ENCODE results near the gene VTI1A. TPM values are rescaled to one million over a fixed set of nuclear protein-coding genes. Genes with fewer than 3 reads are reported as not detected.

The VTI1A gene
- total RNA-seq, 2 donors from 2014 or later, result 71.6 to 139 TPM

DNA sequence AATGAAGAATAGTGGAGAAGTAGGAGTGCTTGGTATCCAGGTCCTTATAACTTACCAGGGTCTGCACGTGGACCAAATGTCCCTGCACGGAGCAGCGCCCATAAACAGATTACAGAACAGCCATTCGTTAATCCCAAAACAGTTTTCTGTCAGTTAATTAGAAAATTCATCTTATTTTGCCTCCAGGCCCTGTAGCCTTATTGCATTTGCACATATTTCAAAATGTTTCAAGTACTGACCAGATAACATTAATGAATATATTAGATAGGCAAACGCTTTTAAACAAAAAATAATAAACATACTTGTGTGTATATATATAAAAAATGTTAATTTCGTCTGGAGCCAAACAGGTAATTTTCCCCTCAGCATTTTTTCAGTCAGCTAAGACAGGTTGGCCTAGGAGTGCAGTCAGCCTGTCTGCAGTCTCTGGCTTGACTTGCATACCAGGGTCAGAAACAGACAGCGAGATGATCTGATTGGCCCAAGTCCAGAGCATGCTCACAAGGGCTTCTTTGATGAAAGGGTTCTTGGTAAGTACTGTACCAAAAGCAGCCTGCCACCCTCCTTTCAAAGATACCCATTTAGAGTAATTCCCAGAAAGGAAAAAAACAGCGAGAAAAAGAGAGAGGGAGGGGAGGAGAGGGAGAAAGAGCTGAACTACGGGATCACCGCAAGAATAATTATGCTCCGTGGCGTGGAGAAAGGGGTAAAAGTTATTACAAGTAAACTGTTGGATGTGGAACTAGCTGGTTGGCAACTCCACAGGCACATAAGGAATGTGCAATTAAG, 308.6 kb downstream of the VTI1A start:
- H3K4me3 ChIP-seq, result no peak overlapping the region
- TF ChIP-seq, protein P1, sequence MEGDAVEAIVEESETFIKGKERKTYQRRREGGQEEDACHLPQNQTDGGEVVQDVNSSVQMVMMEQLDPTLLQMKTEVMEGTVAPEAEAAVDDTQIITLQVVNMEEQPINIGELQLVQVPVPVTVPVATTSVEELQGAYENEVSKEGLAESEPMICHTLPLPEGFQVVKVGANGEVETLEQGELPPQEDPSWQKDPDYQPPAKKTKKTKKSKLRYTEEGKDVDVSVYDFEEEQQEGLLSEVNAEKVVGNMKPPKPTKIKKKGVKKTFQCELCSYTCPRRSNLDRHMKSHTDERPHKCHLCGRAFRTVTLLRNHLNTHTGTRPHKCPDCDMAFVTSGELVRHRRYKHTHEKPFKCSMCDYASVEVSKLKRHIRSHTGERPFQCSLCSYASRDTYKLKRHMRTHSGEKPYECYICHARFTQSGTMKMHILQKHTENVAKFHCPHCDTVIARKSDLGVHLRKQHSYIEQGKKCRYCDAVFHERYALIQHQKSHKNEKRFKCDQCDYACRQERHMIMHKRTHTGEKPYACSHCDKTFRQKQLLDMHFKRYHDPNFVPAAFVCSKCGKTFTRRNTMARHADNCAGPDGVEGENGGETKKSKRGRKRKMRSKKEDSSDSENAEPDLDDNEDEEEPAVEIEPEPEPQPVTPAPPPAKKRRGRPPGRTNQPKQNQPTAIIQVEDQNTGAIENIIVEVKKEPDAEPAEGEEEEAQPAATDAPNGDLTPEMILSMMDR (IDR thresholded peaks at IDR 0.05), result no peak
- H3K36me3 ChIP-seq, result no peaks in the 10 kb centered on the region
- ATAC-seq (ENCODE audit: insufficient number of reproducible peaks, low FRiP score, low read depth) (no peak), DNase-seq (ENCODE audit: low spot score) (no peak)
- no peak overlapping the region for H3K27ac ChIP-seq
- no peaks in the 10 kb centered on the region for H3K9me3 ChIP-seq
- H3K4me1 ChIP-seq (ENCODE audit: control insufficient read depth in 1 of 2, low read depth in 2 of 2), result peaks cover 11 to 13% of the 10 kb centered on the region in 2 donors
- H3K27me3 ChIP-seq (replicated peaks; ENCODE audit: insufficient read depth), result no peaks in the 10 kb centered on the region

DNA sequence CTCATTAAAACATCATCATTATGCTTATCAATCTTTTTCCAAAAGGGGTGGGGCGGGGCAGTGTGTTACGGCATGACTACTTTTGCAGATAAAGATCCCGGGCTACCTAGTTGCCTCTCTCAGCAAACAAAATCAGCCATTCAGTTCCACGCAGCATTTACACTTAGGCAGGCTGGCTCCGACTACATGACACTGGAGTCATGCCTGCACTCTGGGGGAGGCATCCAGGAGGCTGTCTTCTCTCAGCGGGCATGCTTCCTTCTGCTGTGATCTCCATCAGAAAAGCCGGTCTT, 309.2 kb downstream of the VTI1A start:
- Histone ChIP-seq H3K4me1 (ENCODE audit: control insufficient read depth in 1 of 2, low read depth in 2 of 2) (peaks cover 11 to 13% of the 10 kb centered on the region in 2 donors), H3K4me3 (no peak overlapping the region), H3K36me3 (no peaks in the 10 kb centered on the region), H3K27me3 (replicated peaks; ENCODE audit: insufficient read depth) (no peaks in the 10 kb centered on the region), H3K27ac (no peak overlapping the region), H3K9me3 (no peaks in the 10 kb centered on the region)
- TF ChIP-seq, protein P1 (IDR thresholded peaks at IDR 0.05), result no peak
- ATAC-seq (ENCODE audit: insufficient number of reproducible peaks, low FRiP score, low read depth) (no peak), DNase-seq (ENCODE audit: low spot score) (no peak)

DNA sequence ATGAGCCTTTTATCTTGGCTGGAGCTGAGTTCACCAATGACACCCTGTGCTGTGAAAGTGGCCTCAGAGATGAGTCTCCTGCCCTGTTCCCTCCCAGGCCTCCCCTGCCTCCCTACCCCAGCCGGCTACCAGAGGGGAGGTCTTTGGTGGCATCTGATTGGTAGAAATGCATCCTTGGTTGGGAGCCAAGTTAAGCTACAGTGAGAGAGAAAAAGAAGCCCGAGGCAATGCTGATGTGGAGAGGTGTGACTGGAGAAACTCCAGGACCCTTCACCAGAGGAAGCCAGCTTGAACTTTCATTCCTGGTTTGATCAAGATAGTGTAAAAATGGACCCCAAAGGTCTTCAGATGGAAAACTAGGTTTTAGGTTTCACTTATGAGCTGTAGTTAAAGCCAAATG, 311.9 kb downstream of the VTI1A start:
- DNase-seq (ENCODE audit: low spot score), result no peak
- no peak overlapping the region for H3K4me3 ChIP-seq
- TF ChIP-seq, protein P1 (IDR thresholded peaks at IDR 0.05), result no peak
- no peaks in the 10 kb centered on the region for H3K9me3 ChIP-seq
- no peak overlapping the region for H3K27ac ChIP-seq
- no peaks in the 10 kb centered on the region for H3K27me3 ChIP-seq (replicated peaks; ENCODE audit: insufficient read depth)
- H3K4me1 ChIP-seq (ENCODE audit: control insufficient read depth in 1 of 2, low read depth in 2 of 2), result peaks cover 3 to 4% of the 10 kb centered on the region in 2 donors
- no peaks in the 10 kb centered on the region for H3K36me3 ChIP-seq
- ATAC-seq (ENCODE audit: insufficient number of reproducible peaks, low FRiP score, low read depth), result no peak

DNA sequence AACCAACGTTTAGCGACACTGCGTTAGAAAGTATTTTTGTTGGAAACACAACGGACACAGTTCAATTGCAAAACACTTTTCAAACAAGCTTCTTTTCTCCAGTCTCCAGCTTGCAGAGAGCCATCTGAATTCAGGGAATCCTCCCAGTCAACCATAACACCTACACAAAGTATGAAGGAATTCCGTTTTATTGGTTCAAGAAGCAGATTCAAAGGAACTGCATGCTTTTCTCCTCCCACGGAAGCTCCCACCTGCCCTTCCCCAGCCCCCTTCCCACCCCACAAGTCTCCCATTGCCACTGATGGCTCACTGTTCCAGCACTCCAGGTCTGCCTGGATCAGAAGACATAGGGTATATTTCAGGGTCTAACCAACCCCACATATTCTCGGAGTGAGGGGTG, 312.5 kb downstream of the VTI1A start:
- TF ChIP-seq, protein P1 (IDR thresholded peaks at IDR 0.05), result no peak
- Histone ChIP-seq H3K4me1 (ENCODE audit: control insufficient read depth in 1 of 2, low read depth in 2 of 2) (no peaks in the 10 kb centered on the region), H3K9me3 (no peaks in the 10 kb centered on the region), H3K36me3 (no peaks in the 10 kb centered on the region), H3K4me3 (no peak overlapping the region), H3K27ac (no peak overlapping the region), H3K27me3 (replicated peaks; ENCODE audit: insufficient read depth) (no peaks in the 10 kb centered on the region)
- ATAC-seq (ENCODE audit: insufficient number of reproducible peaks, low FRiP score, low read depth), result no peak
- DNase-seq (ENCODE audit: low spot score), result no peak

DNA sequence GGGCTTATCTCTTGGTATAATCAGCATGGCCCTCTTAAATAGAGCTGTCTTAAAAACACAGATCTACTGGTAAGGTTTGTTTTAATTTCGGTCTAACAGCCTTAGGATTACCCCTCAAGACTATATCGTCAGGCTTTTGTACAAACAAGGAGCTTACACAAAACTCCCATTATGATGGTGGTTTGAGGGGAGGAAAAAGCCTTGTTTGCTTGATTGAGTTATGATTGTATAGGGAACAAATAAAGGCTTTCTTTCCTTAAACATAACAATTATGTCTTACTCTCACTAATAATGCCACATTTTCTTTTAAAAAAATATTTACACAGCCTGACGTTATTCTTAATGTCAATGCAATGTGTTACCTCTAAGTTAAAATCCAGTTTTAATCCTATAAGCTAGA, 314.2 kb downstream of the VTI1A start:
- Histone ChIP-seq H3K36me3 (no peaks in the 10 kb centered on the region), H3K27ac (no peak overlapping the region), H3K4me1 (ENCODE audit: control insufficient read depth in 1 of 2, low read depth in 2 of 2) (no peaks in the 10 kb centered on the region), H3K4me3 (no peak overlapping the region), H3K9me3 (no peaks in the 10 kb centered on the region), H3K27me3 (replicated peaks; ENCODE audit: insufficient read depth) (no peaks in the 10 kb centered on the region)
- no peak for ATAC-seq (ENCODE audit: insufficient number of reproducible peaks, low FRiP score, low read depth)
- no peak for DNase-seq (ENCODE audit: low spot score)
- TF ChIP-seq, protein P1 (IDR thresholded peaks at IDR 0.05), result no peak

Measured in thoracic aorta (tissue), 2 donors.